GM21528 (cell line): ENCODE results near the gene CDH23.

ENCODE experiments used
- ATAC-seq: cut with Tn5 transposase; IDR thresholded peaks from one replicate; pipeline ENCODE4 v1.9.1; 2021; ENCODE audit warnings: mild to moderate bottlenecking, moderate library complexity; ENCODE audit not compliant: unreplicated experiment, low FRiP score

The CDH23 gene

DNA sequence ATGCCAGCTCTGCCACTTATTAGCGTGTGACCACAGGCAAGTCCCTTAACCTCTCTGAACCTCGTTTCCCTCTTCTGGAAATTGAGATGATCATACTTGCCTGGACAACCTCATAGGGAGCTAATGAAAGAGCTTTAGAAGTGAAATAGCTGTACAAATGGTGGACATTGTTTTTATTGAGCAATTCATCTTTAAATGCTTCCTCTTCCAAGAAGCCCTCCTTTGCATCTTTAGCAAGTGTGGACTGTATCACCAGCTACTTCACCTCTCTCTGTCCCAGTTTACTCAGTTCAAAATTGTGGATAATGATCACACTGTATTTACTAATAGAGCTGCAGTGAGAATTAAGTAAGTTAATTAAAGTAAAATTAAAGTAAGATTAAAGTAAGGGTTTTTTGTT is 61.7 kb downstream of the CDH23 start:
- ATAC-seq = no peak

DNA sequence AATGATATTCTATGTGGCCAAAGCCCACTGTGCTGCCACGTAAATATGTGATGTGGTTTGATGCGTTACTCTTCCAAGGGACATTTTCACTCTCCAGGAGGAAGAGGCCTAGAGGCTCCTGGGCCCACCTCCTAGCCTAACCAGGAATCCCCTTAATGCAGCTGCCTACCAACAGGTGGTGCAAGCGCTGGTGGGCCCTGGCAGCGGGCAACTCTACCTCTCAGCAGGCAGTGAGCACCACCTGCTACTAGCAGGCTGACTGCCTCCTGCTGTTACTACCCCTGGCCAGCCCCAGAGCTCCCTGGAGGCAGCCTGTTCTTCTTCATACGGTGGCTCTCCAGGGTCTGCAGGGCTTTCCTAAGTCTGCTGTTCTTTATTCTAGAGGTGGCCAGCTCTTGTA is 62.8 kb downstream of the CDH23 start:
- no peak for ATAC-seq

DNA sequence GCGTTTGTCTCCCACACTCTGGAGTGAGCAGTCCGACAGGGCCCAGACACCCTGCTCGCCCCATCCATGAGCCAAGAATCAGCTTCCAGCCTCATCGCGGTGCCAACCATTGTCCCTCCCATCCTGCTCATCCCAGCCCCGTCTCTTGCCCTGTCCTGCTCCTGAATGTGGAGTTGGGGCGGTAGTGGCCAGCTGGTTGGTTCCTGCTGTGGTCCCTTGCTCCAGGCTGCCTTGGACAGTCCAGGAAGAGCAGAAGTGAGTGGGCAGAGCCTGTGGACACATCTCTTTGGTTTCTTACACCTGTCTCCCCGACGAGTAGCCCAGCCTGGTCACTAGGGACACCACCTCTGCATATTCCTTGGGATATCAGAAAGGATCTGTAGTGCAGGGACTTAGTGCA is 63.9 kb downstream of the CDH23 start:
- no peak for ATAC-seq

DNA sequence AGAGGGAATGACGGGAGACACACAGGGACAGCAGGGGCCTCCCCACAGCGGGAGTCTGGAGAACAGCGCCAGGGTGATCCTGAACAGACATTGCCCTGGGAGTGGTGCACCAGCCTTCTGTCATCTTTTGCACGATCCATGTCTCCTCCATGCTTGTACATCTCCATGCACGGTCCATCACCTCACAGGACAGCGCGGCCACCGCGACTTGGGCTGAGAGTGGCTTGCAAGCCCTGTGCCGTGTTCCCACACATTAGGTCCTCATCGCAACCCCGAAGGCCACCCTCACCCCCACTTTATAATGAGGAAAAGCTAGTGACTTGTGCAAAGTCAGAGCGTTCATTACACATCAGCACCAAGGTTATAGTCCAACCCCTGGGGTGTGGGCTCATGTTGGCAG is 64.7 kb downstream of the CDH23 start:
- ATAC-seq = no peak

DNA sequence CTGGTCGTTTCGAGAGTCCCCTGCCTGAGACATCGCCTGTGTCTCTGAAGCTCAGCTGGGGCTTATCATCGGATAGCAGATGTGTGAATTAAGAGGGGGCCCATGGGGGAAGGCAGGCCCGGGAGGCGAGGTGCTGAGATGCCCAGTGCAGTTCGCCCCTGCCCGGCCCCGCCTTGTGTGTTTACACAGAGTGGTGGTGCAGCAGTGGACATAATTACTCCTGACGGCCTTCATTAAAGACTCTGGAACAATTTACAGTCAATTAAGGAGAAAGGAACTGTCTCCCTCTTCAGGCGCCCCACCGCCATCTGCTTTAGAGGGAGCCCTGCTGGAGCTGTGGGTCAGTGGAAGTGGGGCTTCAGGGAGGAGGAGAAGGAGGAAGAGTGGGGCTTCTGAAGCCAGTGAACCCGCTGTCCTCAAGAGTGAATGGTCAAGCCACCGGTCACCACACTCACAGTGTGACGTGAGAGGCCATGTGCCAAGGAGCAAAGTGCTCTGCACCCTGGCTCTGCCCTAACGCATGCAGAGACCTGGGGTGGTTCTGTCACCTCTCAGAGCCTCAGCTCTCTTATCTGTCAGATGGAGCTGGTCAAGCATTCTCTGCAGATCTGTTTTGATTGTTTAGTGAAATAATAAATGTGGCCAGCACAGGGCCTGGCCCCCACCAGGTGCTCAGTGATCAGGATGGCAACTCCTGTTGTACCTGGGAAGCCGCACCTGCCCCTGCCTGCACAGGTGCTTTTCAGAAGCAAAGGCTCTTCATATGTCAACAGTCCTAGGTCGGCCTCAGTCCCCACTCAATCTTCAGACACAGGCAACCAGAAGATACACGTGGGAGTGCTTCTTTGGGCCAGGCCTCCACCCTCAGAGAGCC is 65.6 kb downstream of the CDH23 start:
- ATAC-seq = no peak

DNA sequence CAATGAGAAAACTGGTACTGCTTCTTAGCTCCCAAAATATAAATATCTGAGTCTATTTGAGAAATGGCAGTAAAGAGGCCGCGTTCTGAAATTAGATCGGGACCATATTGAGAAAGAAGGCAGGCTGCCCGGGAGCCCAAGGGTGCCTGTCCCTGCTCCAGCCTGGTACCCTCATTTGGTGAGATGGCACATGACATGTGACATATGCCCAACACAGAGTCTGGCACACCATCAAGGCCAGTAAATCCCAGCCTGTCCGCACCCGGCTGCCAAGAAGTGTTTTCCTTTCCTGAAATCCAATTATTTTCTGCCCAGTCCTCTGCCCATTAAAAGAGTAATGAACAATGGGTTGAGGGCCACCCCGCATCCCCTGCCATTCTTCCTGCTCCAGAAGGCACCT is 66.4 kb downstream of the CDH23 start:
- no peak for ATAC-seq

DNA sequence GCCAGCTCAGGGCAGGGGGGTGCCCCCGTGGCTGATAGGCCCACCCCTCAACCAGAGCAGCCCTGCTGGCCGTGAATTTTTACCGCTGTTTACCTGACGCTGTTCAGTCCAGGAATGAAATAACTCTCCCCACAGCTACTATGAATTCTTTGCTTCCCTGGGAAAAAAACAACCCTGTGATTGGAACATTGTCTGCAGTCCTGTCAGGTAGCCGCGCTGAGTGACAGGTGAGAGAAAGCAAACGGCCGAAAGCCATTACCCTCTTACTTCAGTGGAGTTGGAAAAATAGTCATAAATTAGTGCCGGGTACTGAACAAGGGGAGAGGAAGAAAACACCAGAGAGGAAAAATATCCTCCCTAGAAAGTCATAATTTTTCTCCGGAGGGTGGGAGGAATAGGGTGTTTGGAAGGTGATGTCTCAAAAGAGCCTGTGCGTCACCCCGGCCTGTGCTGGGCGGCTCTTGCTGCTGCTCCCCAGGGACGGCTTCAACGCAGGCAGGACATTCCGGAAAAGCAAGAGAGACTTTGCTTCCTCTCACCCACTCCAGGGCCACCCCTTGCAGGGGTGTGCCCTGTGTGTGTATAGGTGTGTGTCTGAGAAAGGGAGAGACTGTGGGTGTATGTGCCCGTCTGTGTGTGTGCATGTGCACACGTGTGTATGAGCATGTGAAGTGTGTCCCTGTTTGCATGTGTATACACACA is 69.0 kb downstream of the CDH23 start:
- ATAC-seq = no peak

DNA sequence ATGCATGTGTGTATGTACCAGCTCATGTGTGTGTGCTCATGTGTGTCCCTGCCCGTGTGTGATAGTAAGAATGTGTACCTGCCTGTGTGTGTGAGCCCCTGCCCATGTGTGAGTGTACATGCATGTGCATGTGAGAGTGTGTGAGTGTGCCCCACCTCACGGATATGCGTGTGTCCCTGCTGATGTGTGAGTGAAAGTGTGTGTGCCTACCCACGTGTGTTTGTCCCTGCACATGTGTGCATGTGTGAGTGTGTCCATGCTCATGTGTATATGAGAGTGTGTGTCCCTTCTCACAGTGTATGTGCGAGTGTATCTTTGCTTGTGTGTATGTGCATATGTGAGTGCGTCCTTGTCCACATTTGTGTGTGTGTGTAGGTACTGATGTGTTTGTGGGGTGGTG is 69.6 kb downstream of the CDH23 start:
- no peak for ATAC-seq

DNA sequence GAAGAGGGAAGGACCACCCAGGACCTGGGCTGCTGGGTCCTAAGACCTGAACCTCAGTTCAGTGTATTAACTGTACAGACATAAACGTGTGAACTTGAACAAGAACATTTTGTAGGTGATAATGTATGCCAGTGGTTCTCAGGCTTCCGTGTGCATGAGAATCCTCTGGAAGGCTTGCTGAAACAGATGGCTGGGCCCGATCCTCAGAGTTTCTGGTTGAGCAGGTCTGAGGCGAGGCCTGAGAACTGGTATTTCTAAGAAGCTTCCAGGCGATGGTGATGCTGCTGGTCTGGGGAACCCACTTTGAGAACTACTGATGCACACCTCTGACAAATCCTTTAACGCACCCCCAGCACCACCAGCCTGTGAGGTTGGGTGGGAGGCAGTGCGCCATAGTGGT is 70.4 kb downstream of the CDH23 start:
- no peak for ATAC-seq

DNA sequence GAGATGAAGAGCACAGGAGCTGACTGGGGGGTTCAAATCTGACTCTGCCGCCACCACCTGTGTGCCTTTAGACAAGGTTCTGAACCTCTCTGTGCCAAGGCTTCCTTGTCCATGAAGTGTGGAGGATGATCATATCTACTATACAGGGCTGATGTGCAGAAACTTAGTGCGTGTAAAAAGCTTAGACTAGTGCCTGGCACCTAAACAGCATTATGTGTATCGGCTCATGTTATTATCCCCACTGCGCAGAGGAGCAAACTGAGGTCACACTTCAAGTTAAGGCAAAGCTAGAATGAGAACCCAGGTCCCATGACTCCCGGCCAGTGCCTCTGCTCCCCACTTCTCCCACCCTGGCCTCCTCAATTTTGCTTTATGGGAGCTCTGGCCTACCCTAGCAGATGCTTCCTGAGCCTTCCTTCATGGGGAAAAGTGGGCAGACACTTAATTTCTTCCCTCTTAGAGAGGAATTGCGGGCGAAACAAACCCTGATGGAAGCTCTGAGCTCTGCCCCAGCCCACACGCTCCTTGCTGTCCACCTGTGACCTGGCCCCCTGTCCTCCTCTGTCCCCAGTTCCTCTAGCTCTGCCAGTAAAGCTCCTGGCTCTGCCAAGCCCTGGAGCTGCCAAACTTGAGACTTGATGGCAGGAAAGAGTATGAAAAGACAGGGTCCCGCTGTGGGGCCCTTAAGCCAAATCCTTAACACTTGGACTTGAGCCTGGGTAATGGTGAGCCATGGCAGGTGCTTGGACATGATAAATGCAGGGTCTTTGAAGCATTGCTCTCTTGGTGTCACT is 71.0 kb downstream of the CDH23 start:
- ATAC-seq = no peak

DNA sequence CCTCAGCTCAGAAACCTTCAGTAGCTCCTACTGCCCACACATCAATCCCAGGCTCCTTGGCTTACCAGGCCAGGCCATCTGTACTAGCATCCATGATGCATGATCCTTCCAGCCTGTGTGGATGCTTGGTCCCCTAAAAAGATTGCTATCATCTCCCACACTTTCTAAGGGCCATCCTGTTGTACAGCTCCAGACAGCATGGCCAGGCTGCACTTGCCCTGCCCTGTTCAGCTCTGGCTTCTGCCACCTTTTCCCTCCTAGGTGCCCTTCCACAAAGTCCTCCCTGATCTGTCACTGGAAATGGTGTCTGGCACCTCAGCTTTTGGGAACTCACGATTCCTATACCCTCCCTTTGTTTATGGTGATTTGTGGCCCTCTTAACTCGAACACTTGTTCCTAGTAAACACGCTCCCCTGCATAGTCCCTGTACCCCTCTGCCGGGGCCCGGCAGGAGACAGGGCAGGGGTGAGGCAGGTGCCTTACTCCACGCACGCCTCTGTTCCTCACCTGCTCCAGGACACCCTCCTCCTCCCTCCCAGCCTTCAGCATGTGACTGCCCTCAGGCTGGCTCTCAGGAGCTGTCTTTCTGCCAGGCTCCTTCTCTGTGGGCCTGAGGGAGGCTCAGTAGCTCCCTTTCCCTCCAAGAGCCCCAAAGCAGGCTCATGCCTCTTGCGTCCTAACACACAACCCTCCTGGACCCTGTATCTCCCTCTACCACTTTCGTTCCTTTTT is 71.8 kb downstream of the CDH23 start:
- no peak for ATAC-seq

DNA sequence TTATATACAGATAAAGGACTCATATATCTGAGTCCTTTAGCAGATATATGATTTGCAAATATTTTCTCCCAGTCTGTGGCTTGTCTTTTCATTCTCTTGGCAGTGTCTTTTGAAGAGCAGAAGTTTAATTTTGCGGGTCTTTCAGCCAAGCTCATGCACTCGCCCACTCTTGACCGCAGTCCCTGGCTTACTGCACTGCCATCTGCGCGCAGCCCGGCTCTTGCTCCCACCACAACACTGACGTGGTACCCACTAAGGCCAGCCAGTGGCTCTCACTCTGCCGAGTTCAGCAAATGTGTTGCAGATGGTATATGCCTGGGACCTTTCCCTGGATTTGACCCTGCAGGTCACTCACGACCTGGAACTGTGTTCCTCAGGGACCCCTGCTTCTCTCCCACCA is 74.3 kb downstream of the CDH23 start:
- ATAC-seq = no peak

DNA sequence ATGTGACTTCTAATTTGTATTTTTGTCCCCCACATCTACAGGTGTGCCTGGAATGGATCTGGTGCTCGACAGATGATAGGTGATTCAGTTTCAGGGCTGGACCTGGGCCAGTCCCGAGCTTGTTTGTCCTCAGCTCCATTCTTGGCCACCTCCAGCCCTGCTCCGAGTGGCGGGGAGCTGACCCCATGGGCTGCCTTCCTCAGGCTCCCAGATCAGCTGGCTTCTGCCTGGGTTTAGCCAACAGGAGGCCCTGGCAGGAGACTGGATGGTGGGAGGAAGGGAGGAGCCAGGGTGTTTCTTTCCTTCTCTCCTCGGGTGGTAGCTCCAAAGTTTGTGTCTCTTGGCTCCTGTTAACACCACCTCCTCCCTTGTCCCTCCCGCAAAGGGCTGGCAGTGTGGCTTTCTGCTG is 75.2 kb downstream of the CDH23 start:
- ATAC-seq = no peak

DNA sequence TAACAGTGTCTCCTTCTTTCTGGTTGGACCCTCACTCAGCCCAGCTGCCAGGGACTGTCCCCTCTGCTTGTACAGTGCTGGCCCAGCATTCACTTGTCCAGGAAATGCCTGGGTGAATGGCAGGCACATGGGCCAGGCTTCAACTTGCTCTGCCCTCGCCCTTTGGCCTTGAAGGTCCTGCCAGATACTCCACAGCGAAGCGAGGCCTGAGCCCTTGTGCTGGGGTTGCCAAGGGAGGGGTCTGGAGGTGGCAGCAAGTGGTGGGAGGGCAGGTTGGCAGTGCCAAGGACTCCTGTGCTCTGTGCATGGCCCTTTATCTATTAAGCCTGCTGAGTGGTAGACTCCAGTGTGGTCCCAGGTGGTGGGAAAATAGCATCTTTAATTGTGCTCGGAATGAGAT is 75.7 kb downstream of the CDH23 start:
- no peak for ATAC-seq

DNA sequence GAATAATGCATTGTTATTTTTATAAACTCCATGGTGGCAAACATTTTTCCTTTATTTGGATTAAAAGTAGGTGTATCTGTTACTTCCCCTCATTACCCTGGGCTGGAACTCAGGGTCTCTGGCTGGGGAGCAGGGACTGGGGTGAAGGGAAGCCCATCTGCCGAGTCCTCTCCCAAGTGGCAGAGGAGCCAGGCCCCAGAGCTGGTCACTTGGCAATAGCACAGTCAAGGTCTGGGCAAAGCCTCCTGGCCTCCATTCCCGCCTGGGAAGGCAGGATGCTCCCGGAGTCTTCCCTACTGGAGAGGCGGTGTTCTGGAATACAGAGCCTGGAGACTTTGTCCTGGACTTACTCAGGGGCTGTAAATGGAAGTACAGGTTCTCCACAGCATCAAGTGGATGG is 76.2 kb downstream of the CDH23 start:
- ATAC-seq = no peak

DNA sequence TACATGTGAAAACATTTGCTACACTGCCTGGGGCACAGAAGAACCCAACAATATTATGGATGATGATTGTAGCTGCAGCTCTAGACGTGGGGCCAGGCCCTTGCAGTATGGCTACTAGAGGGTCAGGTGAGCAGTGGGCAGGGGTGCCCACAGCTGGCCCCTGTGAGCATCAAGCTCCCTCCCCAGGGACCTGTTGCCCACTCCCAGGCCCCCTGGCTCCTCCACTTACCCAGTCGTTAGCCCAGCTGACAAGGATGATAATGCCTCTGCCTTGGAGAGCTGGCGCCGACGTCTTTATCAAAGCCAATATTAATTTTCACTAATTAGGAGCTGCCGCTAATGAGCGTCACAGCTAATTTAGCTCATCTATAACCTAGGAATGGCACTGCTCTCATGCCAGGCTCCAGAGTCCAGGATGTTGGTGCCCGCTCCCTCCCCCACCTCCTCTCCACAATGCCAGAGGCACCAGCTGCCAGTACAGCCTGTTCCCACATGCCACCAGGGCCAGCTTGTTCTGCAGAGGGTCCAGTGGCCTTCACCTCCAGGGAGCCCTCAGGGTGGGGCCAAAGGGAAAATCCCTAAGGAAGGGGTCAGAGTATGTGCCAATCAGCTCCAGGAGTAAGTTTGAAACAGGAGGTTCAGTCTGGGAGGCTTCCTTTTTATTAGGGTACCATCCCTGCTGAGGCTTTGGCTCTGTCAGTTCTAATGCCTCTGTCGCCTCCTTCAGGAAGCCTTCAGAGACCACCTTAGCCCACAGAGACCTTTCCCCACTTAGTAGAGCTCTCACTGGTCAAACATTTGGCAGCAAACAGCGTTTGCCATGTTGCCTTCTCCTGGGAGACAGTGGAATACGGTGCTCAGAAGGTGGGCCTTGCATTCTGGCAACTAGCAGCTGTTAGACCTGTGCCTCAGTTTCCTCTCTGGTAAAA is 77.2 kb downstream of the CDH23 start:
- no peak for ATAC-seq

DNA sequence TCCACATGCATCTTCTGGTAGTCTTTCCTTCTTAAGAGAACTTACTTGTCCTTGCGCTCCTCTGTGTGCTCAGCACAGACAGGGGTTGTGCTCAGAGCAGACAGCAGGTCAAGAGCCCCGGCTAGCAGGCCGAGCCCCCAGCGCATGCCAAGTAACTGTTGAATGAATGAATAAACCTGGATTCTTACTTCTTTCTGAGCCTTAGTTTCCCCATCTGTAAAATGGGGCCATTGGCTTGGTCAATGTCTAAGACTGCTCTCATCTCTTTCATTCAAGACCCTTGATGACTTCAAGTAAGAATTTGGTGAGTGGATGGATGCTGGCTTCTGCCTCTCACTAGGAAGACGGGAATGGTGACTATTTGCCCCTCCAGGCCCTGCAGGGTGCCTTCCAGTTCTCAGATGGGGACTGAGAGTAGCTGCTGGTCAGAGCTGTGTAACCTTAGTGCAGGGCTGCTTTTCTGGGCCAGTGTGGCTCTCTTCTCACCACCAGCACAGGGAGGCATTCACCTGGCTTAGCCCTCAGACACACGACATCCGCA is 78.1 kb downstream of the CDH23 start:
- no peak for ATAC-seq

DNA sequence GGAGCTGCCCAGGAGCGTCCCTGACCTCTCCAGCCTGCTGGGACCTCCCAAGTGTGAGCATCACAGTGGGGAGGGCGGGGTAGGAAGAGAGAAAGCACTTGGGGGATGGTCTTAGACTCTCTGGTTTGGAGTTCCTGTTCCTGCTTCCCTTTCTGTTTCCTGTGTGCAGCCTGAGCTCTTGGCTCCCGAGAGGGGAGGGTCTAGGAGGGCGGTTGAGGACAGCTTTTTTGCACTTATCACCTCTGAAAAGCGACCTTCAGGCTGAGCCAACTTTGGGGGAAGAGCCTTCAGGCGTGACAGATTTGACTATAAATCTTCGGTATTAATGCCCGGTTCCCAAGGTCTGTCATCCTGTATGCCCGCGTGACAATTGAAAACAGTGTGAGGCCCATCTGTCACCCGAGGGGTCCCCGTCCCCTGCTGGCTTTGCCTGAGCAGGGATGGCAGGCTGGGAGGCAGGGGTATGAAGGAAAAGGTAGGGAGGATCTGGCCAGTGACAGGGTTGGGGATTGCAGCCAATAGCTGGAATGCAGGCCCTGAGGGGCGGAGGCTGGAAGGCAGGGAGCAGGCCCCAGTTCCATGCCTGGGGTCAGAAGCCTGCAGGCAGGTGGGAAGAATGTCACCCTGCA is 78.6 kb downstream of the CDH23 start:
- no peak for ATAC-seq
